Fibroblast of the aortic adventitia (primary cell): ENCODE data around the gene HS3ST4. TPM values are rescaled to one million over a fixed set of nuclear protein-coding genes. Genes with fewer than 3 reads are reported as not detected.

ENCODE experiments used
- DNase-seq: peaks from one replicate; pipeline ENCODE4 v3.0.0-alpha.2; 2010; ENCODE audit warnings: low read depth
- H3K4me3 ChIP-seq: 2 replicates; pipeline ENCODE4 v1.5.1; 2011; ENCODE audit warnings: low read depth, mild to moderate bottlenecking, control low read depth, low read length, moderate library complexity
- CTCF ChIP-seq: IDR thresholded peaks from 2 replicates; pipeline ENCODE4 v1.5.1; 2011; ENCODE audit warnings: mild to moderate bottlenecking, low read length, control low read depth, inconsistent platforms; ENCODE audit not compliant: insufficient read depth
- total RNA-seq: library from RNA; depleted of rRNA; stranded (reverse); fragments of >200 nt; gene quantifications from 2 replicates; pipeline ENCODE4 v1.2.3, GENCODE V29; 2012; ENCODE audit warnings: low replicate concordance

The HS3ST4 gene
- total RNA-seq, 1 donor: not detected

- DNase-seq: no peak
- no peak overlapping the region for H3K4me3 ChIP-seq
- no peak for TF ChIP-seq CTCF
These were observed 1.1 kb upstream of the HS3ST4 start for GRCh38 chr16:25690552-25691143.

GRCh38 chr16:25692351-25692741 lies 587 bp downstream of the HS3ST4 start:
- no peak for TF ChIP-seq CTCF
- DNase-seq: no peak
- no peak overlapping the region for H3K4me3 ChIP-seq

- H3K4me3 ChIP-seq: no peak overlapping the region
- no peak for TF ChIP-seq CTCF
- no peak for DNase-seq
These were observed 1.2 kb downstream of the HS3ST4 start for GRCh38 chr16:25692742-25693508.

GRCh38 chr16:25693631-25694030 lies 1.9 kb downstream of the HS3ST4 start:
- TF ChIP-seq CTCF: no peak
- H3K4me3 ChIP-seq: no peak overlapping the region
- no peak for DNase-seq

GRCh38 chr16:25699069-25699468 lies 7.3 kb downstream of the HS3ST4 start:
- no peak for DNase-seq

GRCh38 chr16:25700547-25700946 lies 8.8 kb downstream of the HS3ST4 start:
- no peak for TF ChIP-seq CTCF
- DNase-seq: no peak
- H3K4me3 ChIP-seq: no peak overlapping the region

More at GRCh38 chr16:25699069-25699468, 7.3 kb downstream of the HS3ST4 start:
- no peak overlapping the region for H3K4me3 ChIP-seq
- TF ChIP-seq CTCF: no peak

- TF ChIP-seq CTCF: no peak
- no peak for DNase-seq
These were observed 15.8 kb downstream of the HS3ST4 start for GRCh38 chr16:25707553-25707952.

More at GRCh38 chr16:25707553-25707952, 15.8 kb downstream of the HS3ST4 start:
- H3K4me3 ChIP-seq: no peak overlapping the region
